22Rv1 (cell line): ENCODE data around the gene EOLA1.
"Not testable (repeated sequence)": the region's sequence is repeated elsewhere in the genome, so short reads cannot be mapped to it uniquely, and the experiment has no call there.

ENCODE experiments used
- ZFX ChIP-seq: fragments of 450-650 bp; IDR thresholded peaks from 2 replicates; pipeline ENCODE4 v1.6.1; 2017; ENCODE audit warnings: antibody characterized with exemption, borderline replicate concordance
- TF ChIP-seq, protein P1 (sequence below): fragments of 450-650 bp; IDR thresholded peaks from 2 replicates; pipeline ENCODE4 v1.5.1; 2017; ENCODE audit warnings: mild to moderate bottlenecking

- TF ChIP-seq, protein P1, sequence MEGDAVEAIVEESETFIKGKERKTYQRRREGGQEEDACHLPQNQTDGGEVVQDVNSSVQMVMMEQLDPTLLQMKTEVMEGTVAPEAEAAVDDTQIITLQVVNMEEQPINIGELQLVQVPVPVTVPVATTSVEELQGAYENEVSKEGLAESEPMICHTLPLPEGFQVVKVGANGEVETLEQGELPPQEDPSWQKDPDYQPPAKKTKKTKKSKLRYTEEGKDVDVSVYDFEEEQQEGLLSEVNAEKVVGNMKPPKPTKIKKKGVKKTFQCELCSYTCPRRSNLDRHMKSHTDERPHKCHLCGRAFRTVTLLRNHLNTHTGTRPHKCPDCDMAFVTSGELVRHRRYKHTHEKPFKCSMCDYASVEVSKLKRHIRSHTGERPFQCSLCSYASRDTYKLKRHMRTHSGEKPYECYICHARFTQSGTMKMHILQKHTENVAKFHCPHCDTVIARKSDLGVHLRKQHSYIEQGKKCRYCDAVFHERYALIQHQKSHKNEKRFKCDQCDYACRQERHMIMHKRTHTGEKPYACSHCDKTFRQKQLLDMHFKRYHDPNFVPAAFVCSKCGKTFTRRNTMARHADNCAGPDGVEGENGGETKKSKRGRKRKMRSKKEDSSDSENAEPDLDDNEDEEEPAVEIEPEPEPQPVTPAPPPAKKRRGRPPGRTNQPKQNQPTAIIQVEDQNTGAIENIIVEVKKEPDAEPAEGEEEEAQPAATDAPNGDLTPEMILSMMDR, result not testable (repeated sequence)
- not testable (repeated sequence) for TF ChIP-seq ZFX
These were observed 7.0 kb downstream of the EOLA1 start for GRCh38 chrX:149547782-149548181.
